Cardiac fibroblast (primary cell): ENCODE measurements around the gene OR51B6.
"Not testable (repeated sequence)": the region's sequence is repeated elsewhere in the genome, so short reads cannot be mapped to it uniquely, and the experiment has no call there.

Experiments used
- DNase-seq, 2 donors: peaks; one replicate each; pipeline versions ENCODE4 v3.0.0 to v3.0.0-alpha.2; 2010; ENCODE audit warnings: low read depth in 2 of 2
- H3K4me3 ChIP-seq, 2 donors: replicated peaks in 1 of 2; 1 replicate in 1 of 2; 2 replicates in 1 of 2; pipeline ENCODE4 v1.5.1; 2011; ENCODE audit warnings: low read depth in 2 of 2, low read length in 2 of 2, mild to moderate bottlenecking in 2 of 2, moderate library complexity in 1 of 2
- TF ChIP-seq, protein P1 (sequence below): IDR thresholded peaks from one replicate; pipeline ENCODE4 v1.5.1; 2011; ENCODE audit warnings: low read depth, mild to moderate bottlenecking, low read length, inconsistent platforms

The OR51B6 gene

GRCh38 chr11:5345831-5346230 is 5.5 kb upstream of the OR51B6 start:
- H3K4me3 ChIP-seq = no peak overlapping the region
- DNase-seq = peak in 1 of 2 donors; percentile 3
- TF ChIP-seq, protein P1, sequence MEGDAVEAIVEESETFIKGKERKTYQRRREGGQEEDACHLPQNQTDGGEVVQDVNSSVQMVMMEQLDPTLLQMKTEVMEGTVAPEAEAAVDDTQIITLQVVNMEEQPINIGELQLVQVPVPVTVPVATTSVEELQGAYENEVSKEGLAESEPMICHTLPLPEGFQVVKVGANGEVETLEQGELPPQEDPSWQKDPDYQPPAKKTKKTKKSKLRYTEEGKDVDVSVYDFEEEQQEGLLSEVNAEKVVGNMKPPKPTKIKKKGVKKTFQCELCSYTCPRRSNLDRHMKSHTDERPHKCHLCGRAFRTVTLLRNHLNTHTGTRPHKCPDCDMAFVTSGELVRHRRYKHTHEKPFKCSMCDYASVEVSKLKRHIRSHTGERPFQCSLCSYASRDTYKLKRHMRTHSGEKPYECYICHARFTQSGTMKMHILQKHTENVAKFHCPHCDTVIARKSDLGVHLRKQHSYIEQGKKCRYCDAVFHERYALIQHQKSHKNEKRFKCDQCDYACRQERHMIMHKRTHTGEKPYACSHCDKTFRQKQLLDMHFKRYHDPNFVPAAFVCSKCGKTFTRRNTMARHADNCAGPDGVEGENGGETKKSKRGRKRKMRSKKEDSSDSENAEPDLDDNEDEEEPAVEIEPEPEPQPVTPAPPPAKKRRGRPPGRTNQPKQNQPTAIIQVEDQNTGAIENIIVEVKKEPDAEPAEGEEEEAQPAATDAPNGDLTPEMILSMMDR = no peak

DNA sequence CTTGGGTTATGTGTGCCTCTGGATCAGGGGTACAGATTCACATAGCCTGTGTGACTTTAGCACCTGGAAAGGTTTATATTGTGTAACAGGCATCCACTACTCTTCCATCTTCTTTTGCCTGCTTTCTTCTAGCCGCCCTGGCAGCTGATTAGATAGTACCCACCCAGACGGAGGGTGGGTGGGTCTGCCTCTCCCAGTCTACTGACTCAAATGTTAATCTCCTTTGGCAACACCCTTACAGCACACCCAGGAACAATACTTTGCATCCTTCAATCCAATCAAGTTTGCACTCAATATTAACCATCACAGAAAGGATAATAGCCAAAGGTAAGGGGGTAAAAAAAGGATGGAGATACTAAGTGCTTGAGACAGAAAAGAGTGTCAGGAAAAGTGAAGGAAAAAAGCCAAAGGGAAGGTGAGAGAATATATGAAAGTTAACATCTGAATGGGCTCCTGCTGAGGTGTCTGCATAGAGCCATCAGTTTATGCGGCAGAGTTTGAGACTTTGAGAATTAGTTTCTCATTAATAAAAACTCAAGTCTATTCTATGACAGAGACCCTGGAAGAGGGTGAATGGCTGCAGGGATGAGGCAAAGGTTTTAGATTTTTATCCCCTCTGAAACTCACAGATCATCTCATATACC is 2.6 kb upstream of the OR51B6 start:
- TF ChIP-seq, protein P1 = no peak
- no peak for DNase-seq

GRCh38 chr11:5349550-5349949 is 1.8 kb upstream of the OR51B6 start:
- H3K4me3 ChIP-seq = no peak overlapping the region
- no peak for DNase-seq
- TF ChIP-seq, protein P1 = no peak

More for the DNA sequence above, 2.6 kb upstream of the OR51B6 start:
- H3K4me3 ChIP-seq = no peak overlapping the region

GRCh38 chr11:5356031-5356430 is 4.7 kb downstream of the OR51B6 start:
- DNase-seq, H3K4me3 ChIP-seq: not testable (repeated sequence)

- peak in 1 of 2 donors; percentile 9 for DNase-seq
- no peak overlapping the region for H3K4me3 ChIP-seq
- TF ChIP-seq, protein P1 = no peak
These were observed 10.8 kb downstream of the OR51B6 start for GRCh38 chr11:5362017-5362625.

GRCh38 chr11:5363679-5364078 is 12.4 kb downstream of the OR51B6 start:
- H3K4me3 ChIP-seq = no peak overlapping the region
- TF ChIP-seq, protein P1 = no peak
- DNase-seq = no peak

DNA sequence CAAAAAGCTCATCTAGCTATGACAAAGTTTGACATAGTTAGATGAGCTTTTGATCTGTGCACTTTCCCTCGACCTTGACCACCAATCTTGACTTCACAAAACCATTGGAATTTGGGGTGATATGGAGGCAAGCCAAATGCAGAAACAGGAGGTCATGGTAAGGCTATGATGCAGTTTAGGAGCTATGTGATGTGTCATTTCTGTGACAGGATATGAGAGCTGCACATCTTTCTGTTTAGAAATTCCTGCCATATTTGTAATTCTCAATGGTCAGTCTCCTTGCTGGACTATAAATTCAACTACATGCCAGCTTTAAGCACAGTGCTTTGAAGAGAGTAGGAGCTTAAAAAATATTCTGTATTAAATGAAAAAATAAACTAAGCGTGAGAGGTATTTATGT is 12.9 kb downstream of the OR51B6 start:
- no peak overlapping the region for H3K4me3 ChIP-seq
- TF ChIP-seq, protein P1 = no peak
- peak; percentile 65 to 90 for DNase-seq
